Activated naive CD4-positive, alpha-beta T cell treated with anti-CD3 and anti-CD28 coated beads for 36 hours (primary cell): ENCODE data around the gene WDR26. TPM values are rescaled to one million over a fixed set of nuclear protein-coding genes. Genes with fewer than 3 reads are reported as not detected.

Experiments used
- CTCF ChIA-PET: fragments of 350-600 bp; sonication (Branson Sonifier 250); formaldehyde crosslinking; loops from one replicate; lab custom pipeline; 2021; ENCODE audit warnings: antibody characterized with exemption; lab: Charles Lee
- DNase-seq: peaks from one replicate; pipeline ENCODE4 v3.0.0-alpha.2; 2020
- H3K27ac Mint-ChIP-seq: one replicate; pipeline ENCODE4 v1.8.0; 2021; ENCODE audit warnings: mild to moderate bottlenecking, mixed read lengths
- H3K27me3 Mint-ChIP-seq: one replicate; pipeline ENCODE4 v1.8.0; 2021; ENCODE audit warnings: low read depth, mixed read lengths
- H3K36me3 Mint-ChIP-seq: one replicate; pipeline ENCODE4 v1.8.0; 2021; ENCODE audit warnings: low read depth, mixed read lengths
- H3K4me1 Mint-ChIP-seq: one replicate; pipeline ENCODE4 v1.8.0; 2021; ENCODE audit warnings: low read depth, mixed read lengths
- H3K4me3 Mint-ChIP-seq: one replicate; pipeline ENCODE4 v1.8.0; 2021; ENCODE audit warnings: mild to moderate bottlenecking, moderate library complexity, mixed read lengths
- H3K9me3 Mint-ChIP-seq: one replicate; pipeline ENCODE4 v1.8.0; 2021; ENCODE audit warnings: mixed read lengths
- intact Hi-C: fragments of 100-400 bp; cut with micrococcal nuclease; formaldehyde crosslinking; loops from one replicate; pipeline ENCODE4 v1.15.1; 2023
- total RNA-seq, 2 experiments: library from RNA; stranded (reverse); gene quantifications; one replicate each; pipeline ENCODE4 v1.2.3, GENCODE V29; 2021

WDR26 gene
- total RNA-seq, 2 experiments from 2014 or later = 44.3 to 45.4 TPM

DNA sequence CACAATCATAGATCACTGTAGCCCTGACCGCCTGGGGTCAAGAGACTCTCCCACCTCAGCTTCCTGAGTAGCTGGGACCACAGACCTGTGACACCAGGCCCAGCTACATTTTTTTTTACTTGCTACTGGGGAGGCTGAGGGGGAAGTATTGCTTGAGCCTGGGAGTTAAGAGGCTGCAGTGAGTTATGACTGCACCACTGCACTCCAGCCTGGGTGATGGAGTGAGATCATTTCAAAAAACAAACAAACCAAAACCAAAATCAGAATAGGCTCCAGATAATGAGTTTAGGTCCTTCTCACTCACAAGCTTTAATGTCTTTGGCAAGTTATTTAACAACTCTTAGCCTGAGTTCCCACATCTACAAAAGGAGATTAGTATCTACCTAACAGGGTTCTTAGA lies 22.8 kb downstream of the WDR26 start:
- CTCF ChIA-PET = interaction anchor here (1.7 kb wide), 1 partner anchor 18 kb away, joined by 3 read pairs; no protein-coding TSS in a partner anchor
- no peak for DNase-seq
- Mint-ChIP-seq H3K36me3 (peaks cover 18% of the 10 kb centered on the region), H3K27ac (no peak overlapping the region), H3K27me3 (no peaks in the 10 kb centered on the region), H3K9me3 (no peaks in the 10 kb centered on the region), H3K4me3 (no peak overlapping the region), H3K4me1 (peaks cover 12% of the 10 kb centered on the region)
- intact Hi-C loops = no loop called here

DNA sequence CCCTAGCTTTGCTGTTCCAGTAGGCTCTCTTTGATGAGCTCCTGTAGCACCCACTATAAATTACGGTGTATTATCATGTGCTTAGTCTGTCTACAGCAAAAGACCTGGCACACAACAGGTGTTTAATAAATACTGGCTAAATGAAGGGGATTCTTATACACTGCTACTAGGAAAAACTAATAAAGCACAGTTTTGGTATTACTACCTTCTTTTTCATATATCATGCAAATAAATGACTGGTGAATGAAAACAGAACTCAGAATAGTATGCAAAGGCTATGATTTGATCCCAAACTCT lies 26.4 kb downstream of the WDR26 start:
- Mint-ChIP-seq H3K27ac (no peak overlapping the region), H3K36me3 (peaks cover 23% of the 10 kb centered on the region), H3K27me3 (no peaks in the 10 kb centered on the region), H3K4me1 (peaks cover 14% of the 10 kb centered on the region), H3K9me3 (no peaks in the 10 kb centered on the region), H3K4me3 (no peak overlapping the region)
- DNase-seq = no peak
- CTCF ChIA-PET = interaction anchor here (0.5 to 0.8 kb wide), 2 partner anchors 64 to 151 kb away, joined by 3 read pairs; no protein-coding TSS in a partner anchor
- intact Hi-C loops = no loop called here

DNA sequence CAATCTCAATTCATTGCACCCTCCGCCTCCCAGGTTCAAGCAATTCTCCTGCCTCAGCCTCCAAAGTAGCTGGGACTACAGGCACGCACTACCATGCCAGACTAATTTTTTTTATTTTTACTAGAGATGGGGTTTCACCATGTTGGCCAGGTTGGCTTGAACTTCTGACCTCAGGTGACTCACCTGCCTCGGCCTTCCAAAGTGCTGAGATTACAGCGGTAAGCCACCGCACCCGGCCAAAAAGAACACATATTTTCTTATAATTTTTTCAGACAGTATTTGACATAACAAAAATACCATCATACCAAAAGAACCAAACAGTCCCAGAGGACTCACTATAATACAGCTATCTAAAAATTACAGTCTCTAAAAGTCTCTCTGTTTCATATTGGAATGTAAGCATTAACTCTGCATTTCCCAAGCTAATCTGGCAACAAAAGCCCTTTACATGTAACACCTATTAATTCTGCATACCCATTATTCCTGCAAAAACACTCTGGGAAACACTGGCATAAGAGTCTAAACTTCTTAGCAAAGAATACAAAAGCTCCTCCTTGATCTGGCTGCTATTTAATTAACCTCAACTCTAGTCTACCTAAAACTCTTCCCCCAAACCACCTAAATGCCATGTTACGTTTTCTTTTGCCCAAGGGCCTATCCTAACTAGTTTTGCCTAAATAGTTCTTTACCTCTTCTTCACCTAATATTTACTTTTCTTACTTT lies 26.9 kb downstream of the WDR26 start:
- CTCF ChIA-PET = interaction anchor here (0.5 to 0.8 kb wide), 2 partner anchors 64 to 151 kb away, joined by 3 read pairs; no protein-coding TSS in a partner anchor
- Mint-ChIP-seq H3K27me3 (no peaks in the 10 kb centered on the region), H3K36me3 (peaks cover 23% of the 10 kb centered on the region), H3K4me1 (peaks cover 14% of the 10 kb centered on the region), H3K4me3 (no peak overlapping the region), H3K27ac (no peak overlapping the region), H3K9me3 (no peaks in the 10 kb centered on the region)
- intact Hi-C loops = no loop called here
- no peak for DNase-seq

DNA sequence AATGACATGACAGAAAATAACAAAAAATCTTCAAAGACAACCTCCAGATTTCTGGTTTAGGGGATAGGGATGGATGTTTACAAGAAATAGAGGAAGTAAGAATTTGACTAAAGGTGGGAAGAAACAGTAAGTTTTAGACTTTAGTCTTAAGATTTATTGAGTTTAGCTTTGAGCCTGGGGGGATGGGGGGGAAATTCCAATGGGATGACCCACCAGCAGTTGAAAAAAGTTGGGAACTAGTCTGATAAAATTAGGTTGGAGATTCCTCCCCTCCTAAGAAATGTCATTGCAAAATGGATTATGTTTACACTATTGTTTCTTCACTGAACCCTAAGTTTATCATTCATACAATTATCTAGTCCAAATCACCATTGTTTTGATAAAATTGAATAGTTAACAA lies 28.4 kb downstream of the WDR26 start:
- H3K27ac Mint-ChIP-seq = no peak overlapping the region
- CTCF ChIA-PET = no interaction called here
- no peaks in the 10 kb centered on the region for H3K27me3 Mint-ChIP-seq
- peaks cover 19% of the 10 kb centered on the region for H3K36me3 Mint-ChIP-seq
- H3K4me1 Mint-ChIP-seq = peaks cover 23% of the 10 kb centered on the region
- no peaks in the 10 kb centered on the region for H3K9me3 Mint-ChIP-seq
- H3K4me3 Mint-ChIP-seq = no peak overlapping the region
- no peak for DNase-seq
- intact Hi-C loops = no loop called here

DNA sequence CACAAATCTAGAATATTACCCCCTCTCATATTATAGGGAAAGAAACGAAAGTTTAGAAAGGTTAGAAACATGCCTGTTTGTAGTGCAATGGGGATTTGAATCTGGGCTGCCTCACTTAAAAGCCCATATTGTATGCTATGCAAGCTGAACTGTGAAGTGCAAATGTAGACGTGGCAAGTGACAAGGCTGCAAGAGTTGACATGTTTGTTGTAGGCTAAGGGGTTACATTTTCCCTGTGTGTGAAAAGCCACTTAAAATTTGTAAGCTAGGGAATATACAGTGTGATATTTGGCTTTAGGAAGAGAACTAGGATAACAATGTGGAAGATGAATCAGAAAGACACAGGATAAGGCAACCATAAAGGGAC lies 29.0 kb downstream of the WDR26 start:
- CTCF ChIA-PET = interaction anchor here (0.6 to 1.0 kb wide), 2 partner anchors 11 to 254 kb away, joined by 3 read pairs; no protein-coding TSS in a partner anchor
- peaks cover 23% of the 10 kb centered on the region for H3K36me3 Mint-ChIP-seq

DNA sequence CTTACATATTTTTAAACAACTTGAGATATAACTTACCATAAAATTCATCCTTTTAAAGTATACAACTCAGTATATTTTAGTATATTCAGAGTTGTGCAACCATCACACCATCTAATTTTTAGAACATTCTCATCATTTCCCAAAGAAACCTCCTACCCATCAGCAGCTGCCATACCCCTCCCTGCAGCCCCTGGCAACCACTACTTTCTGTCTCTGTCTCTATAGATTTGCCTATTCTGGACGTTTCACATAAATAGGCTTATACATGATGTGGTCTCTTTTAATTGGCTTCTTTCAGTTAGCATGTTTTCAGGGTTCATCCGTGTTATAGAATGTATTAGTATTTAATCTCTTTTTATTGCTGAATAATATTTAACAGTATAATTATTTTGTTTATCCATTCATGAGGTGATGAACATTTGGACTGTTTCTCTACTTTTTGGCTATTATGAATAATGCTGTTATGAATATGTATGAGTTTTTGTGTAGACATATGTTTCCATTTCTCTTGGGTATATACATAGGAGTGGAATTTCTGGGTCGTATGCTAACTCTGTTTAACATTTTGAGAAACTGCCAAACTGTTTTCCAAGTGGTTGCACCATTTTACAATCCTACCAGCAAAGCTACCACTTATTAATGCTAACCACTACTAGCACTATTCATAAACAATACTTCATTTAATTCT lies 29.5 kb downstream of the WDR26 start:
- H3K4me3 Mint-ChIP-seq = no peak overlapping the region
- no peak overlapping the region for H3K27ac Mint-ChIP-seq
- intact Hi-C loops = no loop called here
- DNase-seq = no peak
- no peaks in the 10 kb centered on the region for H3K27me3 Mint-ChIP-seq
- H3K4me1 Mint-ChIP-seq = peaks cover 25% of the 10 kb centered on the region
- peaks cover 23% of the 10 kb centered on the region for H3K36me3 Mint-ChIP-seq
- H3K9me3 Mint-ChIP-seq = no peaks in the 10 kb centered on the region
- CTCF ChIA-PET = interaction anchor here (0.6 to 1.2 kb wide), 4 partner anchors 11 to 253 kb away, joined by 3 to 4 read pairs (median 3); no protein-coding TSS in a partner anchor

More for the DNA sequence above, 29.0 kb downstream of the WDR26 start:
- H3K27ac Mint-ChIP-seq = no peak overlapping the region
- H3K4me3 Mint-ChIP-seq = no peak overlapping the region
- H3K9me3 Mint-ChIP-seq = no peaks in the 10 kb centered on the region
- H3K27me3 Mint-ChIP-seq = no peaks in the 10 kb centered on the region
- no peak for DNase-seq
- intact Hi-C loops = no loop called here
- H3K4me1 Mint-ChIP-seq = peaks cover 25% of the 10 kb centered on the region

DNA sequence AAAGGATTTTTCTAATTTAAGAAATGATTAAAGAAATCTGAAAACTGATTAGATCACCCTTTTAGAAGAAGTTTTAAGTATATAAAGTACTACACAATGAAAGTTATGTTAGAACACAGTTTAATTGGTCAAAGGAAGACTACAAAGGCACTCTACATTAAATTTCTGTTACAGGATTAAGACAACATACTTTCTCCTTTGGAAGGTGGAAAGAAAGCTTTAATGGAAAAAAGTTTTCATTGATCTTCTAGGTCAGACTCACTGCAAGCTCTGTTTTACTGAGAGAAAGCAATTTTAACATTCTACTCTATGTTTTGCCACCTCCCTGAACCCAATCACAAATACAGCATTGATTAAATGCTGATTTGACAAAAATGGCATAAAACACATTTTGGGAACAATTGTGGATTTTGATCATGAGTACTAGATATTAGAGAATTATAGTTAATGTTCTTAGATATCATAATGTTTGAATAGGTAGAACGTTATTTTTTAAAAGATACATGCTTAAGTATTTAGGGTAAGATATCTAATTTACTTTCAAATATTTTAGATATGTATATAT lies 32.0 kb downstream of the WDR26 start:
- Mint-ChIP-seq H3K4me3 (no peak overlapping the region), H3K27ac (no peak overlapping the region)
- intact Hi-C loops = no loop called here

DNA sequence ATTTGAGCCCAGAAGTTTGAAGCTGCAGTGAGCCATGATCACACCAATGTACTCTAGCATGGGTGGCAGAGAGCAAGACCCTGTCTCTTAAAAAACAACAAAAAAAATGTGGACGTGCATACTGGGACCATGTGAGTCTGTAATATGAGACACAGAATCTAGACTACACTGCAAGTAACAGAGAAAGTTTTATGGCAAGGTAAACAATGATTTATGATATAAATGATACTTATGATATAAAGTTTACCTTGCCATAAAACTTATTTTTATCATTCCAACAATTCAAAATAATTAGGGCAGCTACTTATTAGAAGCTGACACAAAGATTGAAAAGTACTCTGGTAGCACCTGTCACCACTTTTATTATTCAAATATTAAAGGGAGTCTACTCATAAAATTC lies 34.7 kb downstream of the WDR26 start:
- Mint-ChIP-seq H3K27ac (no peak overlapping the region), H3K36me3 (peaks cover 36% of the 10 kb centered on the region), H3K27me3 (no peaks in the 10 kb centered on the region), H3K4me1 (peaks cover 16% of the 10 kb centered on the region), H3K9me3 (no peaks in the 10 kb centered on the region), H3K4me3 (no peak overlapping the region)
- DNase-seq = no peak
- intact Hi-C loops = no loop called here
- CTCF ChIA-PET = interaction anchor here (0.7 to 1.2 kb wide), 3 partner anchors 9 to 1237 kb away, joined by 3 to 6 read pairs (median 3); no protein-coding TSS in a partner anchor

More for the DNA sequence above, 32.0 kb downstream of the WDR26 start:
- Mint-ChIP-seq H3K9me3 (no peaks in the 10 kb centered on the region), H3K27me3 (no peaks in the 10 kb centered on the region), H3K4me1 (peaks cover 13% of the 10 kb centered on the region), H3K36me3 (peaks cover 32% of the 10 kb centered on the region)
- CTCF ChIA-PET = no interaction called here
- DNase-seq = no peak

DNA sequence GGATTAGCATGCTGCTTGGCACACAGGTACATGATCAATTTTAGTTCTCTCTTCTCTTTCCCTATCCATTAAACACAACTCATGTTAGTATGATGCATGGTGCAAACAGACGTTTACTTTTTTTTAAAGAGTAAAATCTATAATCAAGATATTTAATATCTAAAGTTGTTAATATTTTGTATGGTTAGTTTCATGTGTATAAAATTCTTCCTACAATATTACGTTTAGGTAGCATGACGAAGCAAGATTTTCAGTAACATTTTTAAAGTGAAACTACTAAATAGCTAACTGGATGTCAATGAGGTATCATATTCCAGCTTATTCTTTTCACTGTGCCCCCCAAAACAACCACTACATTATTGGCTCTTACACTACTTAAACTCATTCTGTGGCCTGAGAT lies 41.3 kb downstream of the WDR26 start:
- intact Hi-C loops = no loop called here
- Mint-ChIP-seq H3K27ac (no peak overlapping the region), H3K27me3 (no peaks in the 10 kb centered on the region), H3K4me1 (peaks cover 21% of the 10 kb centered on the region), H3K36me3 (peaks cover 58% of the 10 kb centered on the region), H3K4me3 (no peak overlapping the region), H3K9me3 (no peaks in the 10 kb centered on the region)
- CTCF ChIA-PET = no interaction called here
- no peak for DNase-seq

DNA sequence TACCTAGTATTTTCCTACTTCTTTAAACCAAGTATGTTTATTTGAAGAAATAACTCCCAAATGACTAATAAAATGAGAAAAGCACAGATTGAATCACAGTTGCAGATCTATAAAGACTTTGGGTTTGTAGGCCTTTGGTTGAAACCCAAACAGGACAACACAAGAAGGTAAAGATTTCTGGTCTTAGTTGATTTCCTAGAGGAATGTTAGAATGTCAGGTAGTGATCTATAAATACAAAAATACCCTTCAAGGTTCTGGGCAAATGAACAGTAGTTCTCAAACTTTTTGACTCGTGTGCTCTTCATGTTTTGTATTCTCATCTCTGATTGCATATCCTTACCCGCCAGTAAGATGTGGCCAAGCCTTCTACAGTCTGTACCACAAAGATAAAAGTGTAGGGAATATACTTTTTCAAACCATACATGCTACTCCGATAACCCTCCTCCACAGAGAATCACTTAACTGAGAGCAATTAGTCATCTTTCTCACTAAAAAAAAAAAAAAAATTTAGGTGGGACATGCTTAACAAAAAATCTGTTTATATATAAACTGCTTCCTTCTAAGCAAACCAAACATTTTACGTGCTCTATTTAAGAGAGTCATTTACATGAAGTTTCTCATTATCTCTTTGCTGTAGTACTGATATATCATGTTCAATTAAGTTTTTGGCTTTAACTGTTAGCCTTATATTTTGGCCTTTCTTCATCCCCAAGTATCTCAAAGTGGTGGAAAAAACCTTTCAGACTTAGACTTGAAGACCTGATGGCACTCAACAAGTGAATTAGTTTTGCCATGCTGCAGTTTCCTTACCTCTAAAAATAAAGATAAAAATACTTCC lies 42.0 kb downstream of the WDR26 start:
- peak overlapping the region; percentile 51 for H3K27ac Mint-ChIP-seq
- no peaks in the 10 kb centered on the region for H3K27me3 Mint-ChIP-seq
- no peak for DNase-seq
- peaks cover 58% of the 10 kb centered on the region for H3K36me3 Mint-ChIP-seq
- peaks cover 27% of the 10 kb centered on the region for H3K4me1 Mint-ChIP-seq
- H3K4me3 Mint-ChIP-seq = no peak overlapping the region
- intact Hi-C loops = loop anchor here (1.0 kb wide), 1 partner anchor 10 kb away; no protein-coding TSS in a partner anchor
- H3K9me3 Mint-ChIP-seq = no peaks in the 10 kb centered on the region
- CTCF ChIA-PET = no interaction called here

DNA sequence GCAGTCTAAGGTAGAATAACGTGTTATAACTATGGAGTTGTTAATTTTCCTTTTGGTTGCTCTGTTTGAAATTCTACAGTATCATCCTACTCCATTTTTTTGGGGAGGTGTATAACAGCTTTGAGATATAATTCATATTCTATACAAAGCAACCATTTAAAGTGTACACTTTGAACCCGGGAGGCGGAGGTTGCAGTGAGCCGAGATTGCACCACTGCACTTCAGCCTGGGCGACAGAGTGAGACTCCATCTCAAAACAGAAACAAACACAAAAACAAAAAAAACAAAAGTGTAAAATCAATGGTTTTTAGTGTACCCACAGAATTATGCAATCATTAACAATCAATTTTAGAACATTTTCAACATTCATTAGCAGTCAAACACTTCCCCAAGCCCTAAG lies 44.1 kb downstream of the WDR26 start:
- no peaks in the 10 kb centered on the region for H3K9me3 Mint-ChIP-seq
- H3K36me3 Mint-ChIP-seq = peaks cover 52% of the 10 kb centered on the region
- no peak for DNase-seq
- H3K4me1 Mint-ChIP-seq = peaks cover 41% of the 10 kb centered on the region
- CTCF ChIA-PET = interaction anchor here (0.9 kb wide), 1 partner anchor 9 kb away, joined by 6 read pairs; no protein-coding TSS in a partner anchor
- no peak overlapping the region for H3K4me3 Mint-ChIP-seq
- intact Hi-C loops = no loop called here
- no peak overlapping the region for H3K27ac Mint-ChIP-seq
- H3K27me3 Mint-ChIP-seq = no peaks in the 10 kb centered on the region

DNA sequence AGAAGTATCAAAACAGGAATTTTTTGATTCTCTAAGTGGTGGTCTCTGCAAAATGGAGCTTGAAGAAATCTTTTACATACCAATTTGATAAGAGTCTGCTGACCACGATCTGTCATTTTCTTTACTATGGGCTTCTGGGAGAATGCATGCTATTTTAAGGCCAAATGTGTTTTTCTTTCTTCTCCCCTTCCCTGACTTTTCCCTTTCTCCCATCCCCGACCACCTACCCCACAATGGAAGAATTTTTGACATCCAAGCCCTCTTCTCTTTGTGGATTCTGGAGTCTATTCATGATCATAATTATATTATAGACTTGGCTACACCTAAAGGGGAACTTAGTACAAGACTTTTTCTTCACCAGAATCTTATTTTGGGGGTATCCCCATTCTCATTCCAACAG lies 46.7 kb downstream of the WDR26 start:
- intact Hi-C loops = no loop called here

More for the DNA sequence above, 46.7 kb downstream of the WDR26 start:
- H3K4me1 Mint-ChIP-seq = peaks cover 39% of the 10 kb centered on the region
- no peaks in the 10 kb centered on the region for H3K9me3 Mint-ChIP-seq
- H3K27ac Mint-ChIP-seq = no peak overlapping the region
- no peak overlapping the region for H3K4me3 Mint-ChIP-seq
- DNase-seq = no peak
- CTCF ChIA-PET = interaction anchor here (1.1 to 1.8 kb wide), 2 partner anchors 30 to 69 kb away, joined by 3 to 6 read pairs; no protein-coding TSS in a partner anchor
- peaks cover 39% of the 10 kb centered on the region for H3K36me3 Mint-ChIP-seq
- H3K27me3 Mint-ChIP-seq = no peaks in the 10 kb centered on the region
